ENCODE results near the gene CAMSAP2. TPM values are rescaled to one million over a fixed set of nuclear protein-coding genes. Genes with fewer than 3 reads are reported as not detected.

Gene CAMSAP2
- total RNA-seq, 1 donor from 2014 or later, result 43.9 TPM

DNA sequence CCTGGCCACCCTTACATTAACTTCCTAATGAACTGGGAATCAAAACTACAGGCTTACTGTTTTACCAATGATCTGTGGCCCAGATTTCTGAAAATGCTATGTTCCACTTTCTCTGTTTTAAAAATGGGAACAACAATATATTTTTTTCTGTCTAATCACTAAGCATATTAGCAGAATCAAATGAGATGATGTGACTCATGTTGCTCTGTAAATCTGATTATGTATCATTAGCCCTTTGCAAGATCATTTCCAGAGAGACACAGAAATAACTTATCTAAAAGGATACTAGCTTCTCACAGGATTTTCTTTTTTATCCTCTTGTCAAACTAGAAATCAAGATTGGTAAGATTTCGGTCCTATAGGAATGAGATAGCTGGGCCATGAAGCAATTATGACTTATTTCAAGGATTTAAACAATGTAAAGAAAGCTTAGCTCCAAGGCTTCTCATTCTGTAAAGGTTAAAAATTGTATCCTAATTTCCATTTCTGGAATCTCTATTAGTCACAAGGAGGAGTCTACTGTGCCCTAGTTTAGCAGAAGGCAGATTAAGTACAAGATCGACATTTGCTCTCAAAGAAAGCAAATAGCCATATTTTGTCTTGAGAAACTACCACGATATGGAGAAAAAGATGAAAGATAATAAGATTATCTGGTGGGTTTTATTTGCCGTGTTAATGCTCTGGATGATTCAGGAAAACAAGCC lies 32.4 kb upstream of the CAMSAP2 start:
- no peaks in the 10 kb centered on the region for H3K9me3 ChIP-seq (ENCODE audit: low read depth)
- no peak overlapping the region for H3K27ac ChIP-seq
- H4K20me1 ChIP-seq (ENCODE audit: low read depth), result no peaks in the 10 kb centered on the region
- no peaks in the 10 kb centered on the region for H3K27me3 ChIP-seq
- no peak overlapping the region for H3K9ac ChIP-seq
- no peaks in the 10 kb centered on the region for H3K4me1 ChIP-seq
- H3K36me3 ChIP-seq, result no peaks in the 10 kb centered on the region
- Mint-ChIP-seq H3K27ac (no peak overlapping the region), H3K4me3 (no peak overlapping the region), H3K27me3 (ENCODE audit: insufficient read depth, low read depth) (peaks cover 3% of the 10 kb centered on the region), H3K9me3 (no peaks in the 10 kb centered on the region), H3K36me3 (no peaks in the 10 kb centered on the region), H3K4me1 (peaks cover 9% of the 10 kb centered on the region)
- TF ChIP-seq EZH2phosphoT487 (IDR thresholded peaks at IDR 0.05), result no peak
- TF ChIP-seq, protein P1, sequence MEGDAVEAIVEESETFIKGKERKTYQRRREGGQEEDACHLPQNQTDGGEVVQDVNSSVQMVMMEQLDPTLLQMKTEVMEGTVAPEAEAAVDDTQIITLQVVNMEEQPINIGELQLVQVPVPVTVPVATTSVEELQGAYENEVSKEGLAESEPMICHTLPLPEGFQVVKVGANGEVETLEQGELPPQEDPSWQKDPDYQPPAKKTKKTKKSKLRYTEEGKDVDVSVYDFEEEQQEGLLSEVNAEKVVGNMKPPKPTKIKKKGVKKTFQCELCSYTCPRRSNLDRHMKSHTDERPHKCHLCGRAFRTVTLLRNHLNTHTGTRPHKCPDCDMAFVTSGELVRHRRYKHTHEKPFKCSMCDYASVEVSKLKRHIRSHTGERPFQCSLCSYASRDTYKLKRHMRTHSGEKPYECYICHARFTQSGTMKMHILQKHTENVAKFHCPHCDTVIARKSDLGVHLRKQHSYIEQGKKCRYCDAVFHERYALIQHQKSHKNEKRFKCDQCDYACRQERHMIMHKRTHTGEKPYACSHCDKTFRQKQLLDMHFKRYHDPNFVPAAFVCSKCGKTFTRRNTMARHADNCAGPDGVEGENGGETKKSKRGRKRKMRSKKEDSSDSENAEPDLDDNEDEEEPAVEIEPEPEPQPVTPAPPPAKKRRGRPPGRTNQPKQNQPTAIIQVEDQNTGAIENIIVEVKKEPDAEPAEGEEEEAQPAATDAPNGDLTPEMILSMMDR (IDR thresholded peaks at IDR 0.05), result no peak
- no peak for TF ChIP-seq EZH2 (IDR thresholded peaks at IDR 0.05)
- H3K79me2 ChIP-seq (ENCODE audit: low read depth), result no peaks in the 10 kb centered on the region
- no peak overlapping the region for H3K4me3 ChIP-seq
- no peaks in the 10 kb centered on the region for H3F3A ChIP-seq (ENCODE audit: low read depth)
- no peak overlapping the region for H2AFZ ChIP-seq (replicated peaks)
- H3K4me2 ChIP-seq, result no peak overlapping the region
- no peak for DNase-seq (ENCODE audit: low spot score)

DNA sequence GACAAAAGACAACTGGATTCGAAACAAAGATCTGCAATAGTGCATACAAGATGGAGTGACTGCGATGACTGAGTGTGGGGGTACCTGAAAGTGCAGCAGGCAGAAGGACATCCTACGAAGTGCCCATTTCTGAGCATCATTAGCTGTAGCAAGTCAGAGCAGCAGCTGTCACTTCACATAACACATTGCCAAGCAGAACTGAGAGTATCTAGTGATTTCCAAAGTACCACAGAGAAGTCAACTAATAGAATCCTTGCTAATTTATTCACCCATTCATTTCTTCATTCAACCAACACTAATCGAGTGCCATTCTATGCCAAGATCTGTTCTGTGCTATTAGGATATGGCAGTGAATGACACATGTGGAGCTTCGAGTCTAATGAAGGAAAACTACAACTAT lies 31.6 kb upstream of the CAMSAP2 start:
- TF ChIP-seq, protein P1 (IDR thresholded peaks at IDR 0.05), result no peak
- no peak for TF ChIP-seq EZH2phosphoT487 (IDR thresholded peaks at IDR 0.05)
- no peak for TF ChIP-seq EZH2 (IDR thresholded peaks at IDR 0.05)

DNA sequence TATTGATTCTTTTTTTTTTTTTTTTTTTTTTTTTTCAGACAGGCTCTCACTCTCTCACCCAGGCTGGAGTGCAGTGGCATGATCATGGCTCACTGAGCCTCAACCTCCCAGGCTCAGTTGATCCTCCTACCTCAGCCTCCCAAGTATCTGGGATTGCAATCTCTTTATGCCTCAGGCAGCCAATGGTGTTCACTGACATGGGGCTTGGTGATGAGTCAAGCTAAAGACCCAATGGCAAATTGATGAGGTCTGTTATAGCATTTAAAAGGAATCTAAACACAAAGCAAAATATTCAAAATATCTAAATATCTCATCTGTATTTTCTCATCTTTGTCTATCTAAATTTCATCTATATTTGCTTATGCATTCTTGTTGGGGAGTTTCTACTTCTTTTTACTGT lies 30.5 kb upstream of the CAMSAP2 start:
- Mint-ChIP-seq H3K36me3 (no peaks in the 10 kb centered on the region), H3K27ac (no peak overlapping the region), H3K9me3 (no peaks in the 10 kb centered on the region), H3K4me3 (no peak overlapping the region), H3K4me1 (peaks cover 9% of the 10 kb centered on the region), H3K27me3 (ENCODE audit: insufficient read depth, low read depth) (peaks cover 3% of the 10 kb centered on the region)
- no peaks in the 10 kb centered on the region for H3K27me3 ChIP-seq
- H4K20me1 ChIP-seq (ENCODE audit: low read depth), result no peaks in the 10 kb centered on the region
- no peaks in the 10 kb centered on the region for H3K9me3 ChIP-seq (ENCODE audit: low read depth)
- H3F3A ChIP-seq (ENCODE audit: low read depth), result no peaks in the 10 kb centered on the region
- TF ChIP-seq EZH2 (IDR thresholded peaks at IDR 0.05) (no peak), EZH2phosphoT487 (IDR thresholded peaks at IDR 0.05) (no peak)
- TF ChIP-seq, protein P1 (IDR thresholded peaks at IDR 0.05), result no peak
- H3K9ac ChIP-seq, result no peak overlapping the region
- H3K4me2 ChIP-seq, result no peak overlapping the region
- no peak overlapping the region for H3K4me3 ChIP-seq
- H3K36me3 ChIP-seq, result no peaks in the 10 kb centered on the region
- H3K27ac ChIP-seq, result no peak overlapping the region
- DNase-seq (ENCODE audit: low spot score), result no peak
- H2AFZ ChIP-seq (replicated peaks), result no peak overlapping the region
- H3K79me2 ChIP-seq (ENCODE audit: low read depth), result no peaks in the 10 kb centered on the region
- H3K4me1 ChIP-seq, result no peaks in the 10 kb centered on the region

More for the DNA sequence above, 31.6 kb upstream of the CAMSAP2 start:
- no peak overlapping the region for H3K4me3 ChIP-seq
- H3K4me3 Mint-ChIP-seq, result no peak overlapping the region
- H3K27ac Mint-ChIP-seq, result no peak overlapping the region
- H2AFZ ChIP-seq (replicated peaks), result no peak overlapping the region
- no peaks in the 10 kb centered on the region for H3K9me3 ChIP-seq (ENCODE audit: low read depth)
- H3K4me1 Mint-ChIP-seq, result peaks cover 9% of the 10 kb centered on the region
- no peak overlapping the region for H3K9ac ChIP-seq
- no peaks in the 10 kb centered on the region for H3K9me3 Mint-ChIP-seq
- peaks cover 3% of the 10 kb centered on the region for H3K27me3 Mint-ChIP-seq (ENCODE audit: insufficient read depth, low read depth)
- no peaks in the 10 kb centered on the region for H3K4me1 ChIP-seq
- no peak overlapping the region for H3K4me2 ChIP-seq
- no peak overlapping the region for H3K27ac ChIP-seq
- no peaks in the 10 kb centered on the region for H3F3A ChIP-seq (ENCODE audit: low read depth)
- H3K36me3 ChIP-seq, result no peaks in the 10 kb centered on the region
- H3K27me3 ChIP-seq, result no peaks in the 10 kb centered on the region
- no peaks in the 10 kb centered on the region for H4K20me1 ChIP-seq (ENCODE audit: low read depth)
- no peak for DNase-seq (ENCODE audit: low spot score)
- H3K79me2 ChIP-seq (ENCODE audit: low read depth), result no peaks in the 10 kb centered on the region
- H3K36me3 Mint-ChIP-seq, result no peaks in the 10 kb centered on the region

All from neural progenitor cell (in vitro differentiated cells).